8988T (cell line): ENCODE data around the gene CRK.
A peak's percentile ranks its signal among the peaks of the same experiment; 100 is the strongest.
"Not testable (repeated sequence)": the region's sequence is repeated elsewhere in the genome, so short reads cannot be mapped to it uniquely, and the experiment has no call there.

Source experiments
- DNase-seq: peaks from one replicate; pipeline ENCODE4 v3.0.0; 2011

Gene CRK

GRCh38 chr17:1420163-1420562 is 35.9 kb downstream of the CRK start:
- no peak for DNase-seq

- DNase-seq: not testable (repeated sequence)
Observed at GRCh38 chr17:1418476-1418875, 37.6 kb downstream of the CRK start.

GRCh38 chr17:1416414-1416813 is 39.6 kb downstream of the CRK start:
- no peak for DNase-seq

GRCh38 chr17:1414634-1415033 is 41.4 kb downstream of the CRK start:
- no peak for DNase-seq

GRCh38 chr17:1414001-1414574 is 41.9 kb downstream of the CRK start:
- no peak for DNase-seq

GRCh38 chr17:1413281-1413791 is 42.7 kb downstream of the CRK start:
- no peak for DNase-seq

- DNase-seq: no peak
Observed at GRCh38 chr17:1412185-1413110, 43.6 kb downstream of the CRK start.

- no peak for DNase-seq
Observed at GRCh38 chr17:1402262-1402586, 53.8 kb downstream of the CRK start.

- DNase-seq: peak; percentile 87
Observed at GRCh38 chr17:1399679-1400512, 56.1 kb downstream of the CRK start, which contains the start of gene YWHAE. Gene YWHAE, minus strand, starts transcription at chr17:1400222. Its CDS starts 112 bp downstream, at chr17:1400110.

- no peak for DNase-seq
Observed at GRCh38 chr17:1398931-1399678, 56.9 kb downstream of the CRK start.

GRCh38 chr17:1398028-1398427 is 58.0 kb downstream of the CRK start:
- DNase-seq: no peak

GRCh38 chr17:1395876-1396665 is 60.0 kb downstream of the CRK start:
- not testable (repeated sequence) for DNase-seq

- DNase-seq: no peak
Observed at GRCh38 chr17:1391577-1391976, 64.5 kb downstream of the CRK start.

GRCh38 chr17:1390432-1391367 is 65.3 kb downstream of the CRK start:
- DNase-seq: no peak

GRCh38 chr17:1387490-1388227 is 68.4 kb downstream of the CRK start:
- DNase-seq: not testable (repeated sequence)

- DNase-seq: not testable (repeated sequence)
Observed at GRCh38 chr17:1386675-1387190, 69.3 kb downstream of the CRK start.

- DNase-seq: no peak
Observed at GRCh38 chr17:1386265-1386664, 69.8 kb downstream of the CRK start.

GRCh38 chr17:1385861-1386260 is 70.2 kb downstream of the CRK start:
- DNase-seq: no peak

GRCh38 chr17:1384905-1385435 is 71.1 kb downstream of the CRK start:
- DNase-seq: no peak
